GM18907 (cell line): ENCODE measurements around the gene CLPSL2.

Experiments
- ATAC-seq: cut with Tn5 transposase; IDR thresholded peaks from one replicate; pipeline ENCODE4 v1.9.1; 2021; ENCODE audit warnings: mild to moderate bottlenecking, moderate library complexity; ENCODE audit not compliant: unreplicated experiment

CLPSL2 gene

DNA sequence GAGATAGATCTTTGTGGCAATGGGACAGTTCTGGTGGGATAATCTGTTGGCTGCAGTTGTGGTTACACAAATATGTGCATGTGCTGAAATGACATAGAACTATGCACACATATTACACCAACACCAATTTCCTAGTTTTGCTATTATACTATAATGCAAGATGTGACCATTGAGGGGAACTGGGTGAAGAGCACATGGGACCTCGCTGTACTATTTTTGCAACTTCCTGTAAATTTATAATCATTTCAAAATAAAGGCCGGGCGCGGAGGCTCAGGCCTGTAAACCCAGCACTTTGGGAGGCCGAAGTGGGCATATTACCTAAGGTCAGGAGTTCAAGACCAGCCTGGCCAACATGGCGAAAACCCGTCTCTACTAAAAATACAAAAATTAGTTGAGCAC is 30.9 kb upstream of the CLPSL2 start:
- no peak for ATAC-seq

DNA sequence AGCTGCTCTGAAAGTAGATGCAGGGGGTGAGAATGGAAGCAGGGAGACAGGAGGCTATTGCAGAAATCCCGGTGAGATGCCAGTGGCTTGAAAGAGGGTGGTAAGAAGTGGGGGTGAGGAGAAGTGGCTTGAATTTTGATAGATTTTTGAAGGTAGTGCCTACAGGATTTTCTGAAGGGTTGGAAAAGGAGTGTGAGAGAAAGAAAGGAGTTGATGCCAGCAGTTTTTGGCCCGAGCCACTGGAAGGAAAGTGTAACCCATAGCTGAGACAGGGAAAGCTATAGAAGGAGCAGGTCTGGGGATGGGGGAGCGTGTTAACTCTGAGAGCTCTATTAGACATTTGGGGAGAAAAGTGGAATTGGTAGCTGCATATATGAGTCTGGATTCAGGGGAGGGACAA is 29.9 kb upstream of the CLPSL2 start:
- ATAC-seq: no peak

DNA sequence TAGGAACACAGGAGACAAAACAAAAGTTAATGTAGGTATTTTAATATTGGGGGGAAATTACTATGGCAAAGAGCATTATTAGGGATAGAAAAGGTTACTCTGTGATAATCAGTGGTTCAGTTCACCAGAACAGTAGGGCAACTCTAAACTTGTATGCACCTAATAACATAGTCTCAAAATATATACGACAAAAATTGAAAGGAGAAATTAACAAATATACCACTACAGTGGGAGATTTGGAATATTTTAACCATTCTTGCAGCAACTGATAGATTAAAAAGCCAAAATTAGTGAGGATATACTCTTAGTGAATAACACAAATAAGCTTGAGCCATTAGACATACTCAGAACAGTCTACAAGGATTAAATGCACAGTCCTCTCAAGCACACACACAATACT is 28.5 kb upstream of the CLPSL2 start:
- ATAC-seq: no peak

DNA sequence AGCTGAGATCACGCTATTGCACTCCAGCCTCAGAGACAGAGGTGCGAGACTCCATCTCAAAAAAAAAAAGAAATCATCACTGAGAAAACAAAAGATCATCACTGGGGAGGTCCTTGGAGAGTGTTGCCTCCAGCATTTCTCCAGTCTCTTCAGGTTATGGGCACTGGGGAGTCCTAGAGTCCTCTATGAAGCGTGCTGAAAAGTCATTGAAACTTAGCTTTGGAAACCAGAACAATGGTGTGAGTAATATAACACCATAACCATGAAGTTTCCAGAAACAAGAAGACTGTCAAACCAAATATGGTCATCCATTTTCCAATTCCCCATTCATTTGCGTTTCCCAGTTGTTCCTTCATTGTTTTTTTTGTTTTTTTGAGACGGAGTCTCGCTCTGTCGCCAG is 25.8 kb upstream of the CLPSL2 start:
- no peak for ATAC-seq

DNA sequence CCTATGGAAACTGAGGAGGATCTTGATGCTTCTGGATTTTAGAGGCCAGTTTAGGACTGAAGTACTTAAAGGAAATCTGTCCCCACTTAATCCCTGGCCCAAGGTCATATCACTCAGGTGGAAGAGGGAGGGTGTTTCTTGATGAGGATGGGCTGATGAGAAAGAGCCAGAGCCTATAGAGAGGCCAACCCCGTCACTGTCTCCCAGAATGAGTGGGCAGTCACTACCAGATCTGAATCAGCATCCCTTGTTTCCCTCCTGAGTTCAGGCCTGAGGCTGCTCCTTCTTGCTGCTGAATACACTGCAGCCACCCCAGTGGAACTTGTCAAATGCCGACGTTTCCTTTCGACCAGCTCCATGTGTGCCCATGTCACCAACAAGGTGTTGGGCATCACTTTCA is 24.8 kb upstream of the CLPSL2 start:
- ATAC-seq: no peak

DNA sequence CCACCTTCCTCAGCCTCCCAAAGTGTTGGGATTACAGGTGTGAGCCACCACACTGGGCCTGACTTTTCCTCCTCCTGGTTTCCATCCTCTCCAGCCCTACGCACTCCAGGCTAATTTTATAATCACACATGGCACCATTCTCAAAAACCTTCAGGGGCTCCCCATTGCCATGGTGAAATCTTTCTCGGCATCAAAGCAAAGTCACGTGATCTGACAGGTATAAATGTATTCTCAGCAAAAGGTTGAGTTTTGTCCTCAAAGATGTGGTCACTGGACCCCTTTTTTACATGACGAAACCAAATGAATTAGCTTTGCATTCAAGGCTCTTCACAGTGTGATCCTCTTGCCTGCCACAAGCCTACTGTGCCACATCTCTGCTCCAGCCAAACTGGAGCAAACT is 24.1 kb upstream of the CLPSL2 start:
- ATAC-seq: no peak

DNA sequence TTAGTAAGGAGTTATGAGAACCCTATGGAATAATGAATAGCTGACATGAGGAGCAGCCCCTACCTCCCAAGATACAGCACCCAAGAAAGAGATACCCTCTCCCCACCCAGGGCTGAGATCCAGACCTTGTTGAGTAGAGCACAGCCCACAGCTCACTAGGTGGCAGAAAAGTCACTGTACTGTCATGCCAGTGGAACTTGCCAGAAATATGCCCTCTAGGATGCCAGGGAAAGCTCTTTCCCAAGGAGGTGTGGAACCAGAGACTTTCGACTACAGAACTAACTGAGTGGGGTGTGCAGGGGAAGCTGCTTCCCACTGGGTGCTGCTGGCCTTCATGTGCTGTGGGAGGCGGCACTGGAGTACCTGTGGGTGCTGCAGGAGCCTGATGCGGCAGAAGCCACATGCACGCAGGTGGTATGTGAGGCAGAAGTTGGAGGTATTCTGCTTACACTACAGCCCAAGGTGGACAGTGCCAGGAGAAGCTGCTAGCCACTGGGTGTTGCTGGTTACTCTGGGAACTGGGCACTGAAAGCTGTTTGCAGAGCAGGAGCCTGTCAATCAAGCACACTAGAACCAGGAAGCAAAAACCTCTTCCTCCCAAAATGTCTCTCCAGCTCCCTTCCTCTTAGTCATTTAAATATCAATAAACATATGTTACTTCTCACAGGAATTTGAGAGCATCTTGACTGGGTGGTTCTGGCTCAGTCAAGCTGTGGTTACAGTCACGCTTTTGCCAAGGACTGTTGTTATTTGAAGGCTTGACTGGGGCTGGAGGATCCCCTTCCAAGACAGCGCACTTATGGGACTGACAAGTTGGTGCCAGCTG is 21.7 kb upstream of the CLPSL2 start:
- no peak for ATAC-seq

DNA sequence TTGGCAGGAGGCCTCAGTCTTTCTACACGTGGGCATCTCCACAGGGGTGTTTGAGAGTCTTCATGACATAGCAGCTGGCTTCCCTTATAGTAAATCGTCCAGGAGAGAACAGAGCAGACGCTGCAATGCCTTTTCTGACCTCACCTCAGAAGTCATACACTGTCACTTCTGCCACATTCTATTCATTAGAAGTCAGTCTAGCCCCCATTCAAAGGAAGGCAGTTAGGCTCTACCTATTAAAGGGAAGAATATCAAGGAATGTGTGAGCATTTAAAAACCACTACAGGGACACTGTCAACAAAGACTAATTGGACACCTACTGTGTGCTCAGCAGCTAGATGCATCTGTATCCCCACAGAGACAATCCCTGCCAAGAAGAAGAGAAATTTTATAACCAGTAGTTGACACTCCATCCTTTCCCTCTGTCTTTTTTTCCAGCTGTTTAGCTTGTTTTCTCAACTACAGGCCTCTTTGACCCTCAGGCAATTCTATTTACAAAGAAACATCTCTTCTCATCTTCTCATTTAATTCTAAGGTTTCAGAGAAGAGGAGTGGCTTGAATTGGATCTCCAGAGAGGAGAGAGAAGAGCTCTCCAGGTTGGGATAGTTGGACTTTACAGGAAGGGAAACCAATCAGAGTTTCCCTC is 21.0 kb upstream of the CLPSL2 start:
- ATAC-seq: no peak

DNA sequence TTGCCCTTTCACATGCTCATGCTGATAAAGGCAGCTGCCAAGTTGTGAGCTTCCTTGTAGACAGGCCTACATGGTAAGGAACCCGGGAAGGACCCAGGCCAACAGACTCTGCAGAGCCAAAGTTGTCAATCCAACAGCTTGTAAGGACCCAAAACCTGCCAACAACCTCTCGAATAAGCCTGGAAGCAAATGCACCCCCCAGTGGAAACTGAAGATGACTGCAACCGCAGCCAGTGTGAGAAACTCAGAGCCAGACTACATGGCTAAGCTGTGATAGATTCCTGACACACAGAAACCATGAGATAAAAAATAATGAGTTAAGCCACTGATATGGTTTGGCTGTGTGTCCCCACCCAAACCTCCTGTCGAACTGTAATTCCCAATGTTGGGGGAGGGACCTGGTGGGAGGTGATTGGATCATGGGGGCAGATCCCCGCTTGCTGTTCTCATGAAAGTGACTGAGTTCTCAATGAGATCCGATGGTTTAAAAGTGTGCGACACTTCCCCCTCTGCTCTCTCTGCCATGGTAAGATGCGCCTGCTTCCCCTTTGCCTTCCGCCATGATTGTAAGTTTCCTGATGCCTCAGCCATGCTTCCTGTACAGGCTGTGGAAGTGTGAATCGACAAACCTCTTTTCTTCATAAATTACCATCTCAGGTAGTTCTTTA is 18.8 kb upstream of the CLPSL2 start:
- ATAC-seq: no peak

DNA sequence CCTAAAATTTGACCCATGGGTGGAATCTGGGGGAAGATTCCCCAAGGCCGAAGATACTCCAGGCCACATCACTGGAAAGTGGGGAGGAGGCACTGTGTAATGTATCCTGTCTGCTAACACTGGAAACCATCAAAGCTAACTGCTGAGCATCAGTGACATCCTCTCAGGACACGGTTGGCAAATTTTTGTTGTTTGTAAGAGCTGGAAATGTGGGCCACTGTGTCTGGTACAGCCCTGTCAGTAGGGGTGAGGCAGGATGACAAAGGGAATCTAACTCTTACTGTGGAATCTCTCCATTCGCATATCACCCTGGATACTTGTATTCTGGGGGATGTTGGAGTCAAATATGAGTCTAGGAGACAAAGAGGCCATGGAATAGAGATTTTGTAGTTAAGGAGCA is 17.0 kb upstream of the CLPSL2 start:
- no peak for ATAC-seq

DNA sequence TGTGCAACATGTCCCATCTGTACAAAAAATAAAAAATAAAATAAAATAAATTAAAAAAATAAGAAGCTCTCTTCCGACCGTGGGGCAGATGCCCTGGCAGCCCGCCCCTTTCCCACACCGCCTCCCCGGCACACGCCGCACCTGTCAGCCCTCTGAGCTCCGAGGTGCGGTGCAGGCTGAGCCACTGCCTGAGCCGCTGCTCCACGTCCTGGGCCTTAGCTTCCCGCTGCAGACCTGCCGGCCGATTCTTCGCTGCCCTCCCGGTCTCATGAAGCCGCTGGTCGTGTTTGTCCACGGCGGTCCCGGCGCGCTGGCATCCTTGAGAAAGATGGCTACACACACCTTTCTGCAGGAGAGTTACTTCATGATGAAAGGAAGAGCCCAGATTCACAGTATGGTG is 10.7 kb upstream of the CLPSL2 start:
- ATAC-seq: no peak

DNA sequence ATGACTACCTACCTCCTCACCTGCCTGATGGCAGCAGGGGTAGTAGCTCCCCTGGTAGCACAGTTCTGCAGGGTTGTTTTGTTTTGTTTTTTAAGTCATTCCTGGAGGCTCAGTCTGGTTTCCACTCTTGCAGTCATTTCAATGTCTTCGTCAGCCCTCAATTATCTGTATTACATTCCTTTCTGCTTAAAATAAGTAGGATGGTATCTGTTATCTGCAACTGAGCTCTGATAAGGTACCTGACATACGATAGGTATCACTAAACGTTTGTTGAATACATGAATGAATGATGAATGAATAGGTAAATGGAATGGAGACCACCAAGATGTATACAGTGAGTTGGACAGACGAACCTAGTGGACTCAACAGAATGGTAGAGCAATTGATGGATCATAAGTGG is 7.2 kb upstream of the CLPSL2 start:
- no peak for ATAC-seq

DNA sequence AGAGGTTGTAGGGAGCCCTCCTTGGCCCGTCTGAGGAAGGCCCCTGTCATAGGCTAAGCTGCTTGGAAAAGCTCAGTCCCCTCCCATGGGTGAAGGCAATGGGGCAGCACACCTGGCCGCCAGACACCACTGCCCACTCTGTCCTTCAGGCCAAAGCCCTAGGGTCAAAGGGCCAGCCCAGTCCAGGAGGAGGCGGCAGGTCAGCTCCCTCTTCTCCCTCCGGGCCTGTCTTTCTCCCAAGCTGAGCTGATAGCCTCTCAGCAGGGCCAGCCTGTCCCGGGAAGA is 5.1 kb upstream of the CLPSL2 start:
- ATAC-seq: no peak

DNA sequence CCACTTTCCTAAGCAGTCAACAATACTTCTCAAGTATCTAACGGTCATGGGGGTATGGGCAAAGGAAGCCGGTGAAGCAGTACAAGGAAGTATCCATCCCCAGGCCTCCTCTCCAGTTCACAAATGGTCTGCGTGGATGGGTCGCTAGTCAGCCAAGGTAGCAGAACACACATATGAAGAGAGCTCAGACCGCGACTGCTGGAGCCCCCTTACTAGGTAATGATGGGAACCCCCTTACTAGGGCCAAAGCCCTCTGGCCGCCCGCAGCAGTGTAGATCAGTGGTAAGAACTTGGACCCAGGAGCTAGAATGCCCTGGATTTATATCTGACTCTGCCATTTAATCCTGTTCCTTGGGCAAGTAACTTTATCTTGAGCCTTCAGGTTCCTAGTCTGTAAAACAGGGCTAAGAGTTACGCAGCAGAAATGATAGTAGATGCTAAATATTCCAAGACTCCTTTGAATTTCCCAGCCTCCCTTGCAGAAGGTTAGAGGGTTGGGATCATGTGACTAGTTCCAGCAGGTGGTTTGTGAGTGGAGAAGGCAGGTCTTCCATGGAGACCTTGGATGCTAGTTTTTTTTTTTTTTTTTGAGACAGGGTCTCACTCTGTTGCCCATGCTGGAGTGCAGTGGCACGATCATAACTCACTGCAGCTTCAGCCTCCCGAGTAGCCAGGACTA is 2.1 kb upstream of the CLPSL2 start:
- ATAC-seq: no peak

DNA sequence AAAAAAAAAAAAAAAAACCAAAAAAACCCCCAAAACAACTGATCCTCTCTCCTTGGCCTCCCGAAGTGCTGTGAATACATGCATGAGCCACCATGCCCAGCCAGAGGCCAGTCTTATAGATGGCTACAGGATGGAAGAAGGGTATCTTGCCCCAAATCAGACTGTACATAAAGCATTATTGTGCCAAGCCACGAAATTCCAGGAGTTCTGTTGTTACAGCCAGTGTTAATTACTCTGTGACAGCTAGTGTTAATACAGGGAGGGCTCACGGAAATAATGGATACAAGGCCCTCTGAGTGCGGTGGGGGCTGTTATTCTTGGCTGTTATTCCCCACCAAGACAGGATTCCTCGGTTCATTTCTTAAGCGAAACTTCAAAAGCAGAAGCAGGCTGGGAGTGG is 1.4 kb upstream of the CLPSL2 start:
- no peak for ATAC-seq

DNA sequence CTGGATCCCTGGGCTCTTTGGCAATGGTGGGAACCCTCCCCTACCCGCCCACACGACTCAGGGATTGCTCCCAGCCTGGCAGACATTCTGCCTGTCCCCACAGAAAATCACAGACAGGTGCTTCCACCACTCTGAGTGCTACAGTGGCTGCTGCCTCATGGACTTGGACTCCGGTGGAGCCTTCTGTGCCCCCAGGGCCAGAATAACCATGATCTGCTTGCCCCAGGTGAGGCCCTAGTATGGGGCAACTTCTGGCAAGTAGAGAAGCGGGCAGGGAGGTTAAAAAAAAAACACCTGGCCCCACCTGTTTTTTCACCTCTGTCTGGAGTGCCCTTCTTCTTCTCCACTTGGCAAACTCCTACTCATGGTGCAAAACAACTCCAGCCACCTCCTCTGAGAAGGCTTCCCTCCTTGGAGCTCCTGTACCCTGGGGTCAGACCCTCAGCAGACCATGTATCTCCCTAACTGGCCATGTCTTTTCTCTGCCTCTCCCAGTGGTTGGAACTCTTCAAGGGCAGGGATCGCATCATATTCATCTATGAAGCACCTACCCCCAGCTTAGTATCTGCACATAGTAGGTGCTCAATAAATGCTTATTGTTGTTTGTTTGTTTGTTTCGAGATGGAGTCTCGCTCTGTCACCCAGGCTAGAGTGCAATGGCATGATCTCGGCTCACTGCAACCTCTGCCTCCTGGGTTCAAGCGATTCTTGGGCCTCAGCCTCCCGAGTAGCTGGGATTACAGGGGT is 1.1 kb downstream of the CLPSL2 start:
- ATAC-seq: no peak

DNA sequence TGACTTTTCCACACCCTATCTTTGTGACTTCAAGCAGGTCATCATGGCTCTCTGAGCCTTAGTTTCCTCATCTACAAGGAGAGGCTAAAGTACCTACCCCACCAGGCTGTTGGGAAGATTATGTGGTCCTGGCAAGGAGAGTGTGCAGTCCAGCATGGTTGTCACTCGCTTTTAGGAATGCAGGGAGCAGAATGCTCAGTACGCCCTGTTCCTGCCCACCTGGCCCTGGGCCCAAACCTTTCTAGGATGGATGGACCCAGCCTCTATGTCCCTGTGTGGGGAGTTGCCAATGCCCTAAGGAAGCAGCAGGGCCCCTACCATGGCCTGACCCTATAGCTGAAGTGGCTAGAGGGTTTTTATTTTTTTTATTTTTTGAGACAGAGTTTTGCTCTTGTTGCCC is 2.0 kb downstream of the CLPSL2 start:
- ATAC-seq: no peak

DNA sequence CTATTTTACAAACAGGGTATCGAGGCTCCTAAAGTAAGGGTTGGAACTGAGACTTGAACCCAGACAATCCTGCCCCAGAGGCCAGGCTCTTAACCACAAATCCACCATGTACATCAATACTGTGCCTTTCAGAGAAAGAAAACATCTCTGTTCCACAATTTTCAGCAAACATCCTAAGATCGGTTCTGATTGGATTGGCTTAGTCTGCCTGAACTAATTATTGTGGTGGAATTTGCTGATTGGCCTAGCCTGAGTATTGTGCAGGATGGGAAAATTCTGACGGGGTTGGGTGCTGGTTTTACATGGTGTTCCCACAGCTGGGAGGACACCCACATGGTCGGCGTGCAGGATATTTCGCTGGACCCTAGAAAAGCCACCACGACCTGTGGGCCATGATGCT is 4.3 kb downstream of the CLPSL2 start, which contains the start of gene CLPSL1:
Gene CLPSL1, plus strand, starts transcription at position 301 of the 400 bp plus-strand sequence. Its CDS starts 92 bp downstream, at position 393.
- no peak for ATAC-seq

DNA sequence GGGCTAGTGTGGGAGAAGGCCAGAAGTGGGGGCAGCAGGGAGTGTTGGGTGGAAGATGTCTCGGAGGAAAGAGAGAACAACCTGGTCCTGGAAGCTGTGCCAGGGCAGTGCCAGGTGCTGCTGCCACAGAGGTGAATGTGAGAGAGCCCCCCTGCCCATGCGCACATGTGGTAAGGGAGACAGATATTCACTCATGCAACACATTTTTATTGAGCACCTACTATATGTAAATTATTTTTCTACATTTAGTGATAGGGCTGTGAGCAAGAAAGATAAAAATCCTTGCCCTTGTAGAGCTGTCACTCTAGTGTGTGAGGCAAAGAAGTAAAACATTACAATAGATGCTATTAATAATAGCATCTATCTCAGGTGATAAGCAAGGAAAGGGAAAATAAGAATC is 4.9 kb downstream of the CLPSL2 start:
- no peak for ATAC-seq

DNA sequence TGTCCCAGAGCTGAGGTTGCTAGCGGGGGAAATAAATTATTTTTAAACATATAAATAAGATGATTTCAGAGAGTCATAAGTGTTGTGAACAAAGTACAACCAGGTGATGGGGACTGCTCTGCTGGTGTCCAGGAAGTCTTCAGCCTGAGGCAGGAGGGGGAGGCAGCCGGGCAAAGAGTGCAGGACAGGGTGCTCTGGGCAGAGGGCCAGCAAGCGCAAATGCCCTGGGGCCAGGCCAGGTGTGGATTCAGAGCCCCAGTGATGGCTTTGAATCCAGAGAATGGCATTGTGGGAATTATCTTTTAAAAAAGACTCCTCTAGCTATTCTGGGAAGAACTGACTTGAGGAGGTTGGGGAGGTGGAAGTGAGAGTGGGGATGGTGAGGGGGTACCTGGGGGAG is 6.0 kb downstream of the CLPSL2 start:
- no peak for ATAC-seq

DNA sequence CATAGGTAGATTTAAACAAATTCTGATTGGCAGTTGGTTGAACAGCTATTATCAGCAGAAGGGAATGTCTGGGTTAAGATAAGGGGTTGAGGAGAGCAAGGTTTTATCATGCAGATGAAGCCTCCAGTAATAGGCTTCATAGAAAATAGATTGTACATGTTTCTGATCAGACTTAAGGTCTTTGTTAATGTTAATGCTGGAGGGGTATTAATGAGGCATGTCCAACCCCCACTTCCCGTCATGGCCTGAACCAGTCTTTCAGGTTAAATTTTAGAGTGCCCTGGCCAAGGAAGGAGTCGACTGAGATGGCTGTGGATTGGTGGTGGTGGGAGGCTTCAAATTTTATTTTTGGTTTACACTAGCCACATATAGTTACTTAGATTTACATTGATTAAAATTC is 7.8 kb downstream of the CLPSL2 start:
- ATAC-seq: no peak
